ENCODE data around the gene RIMS1. TPM values are rescaled to one million over a fixed set of nuclear protein-coding genes. Genes with fewer than 3 reads are reported as not detected.

Gene RIMS1
- total and polyA plus RNA-seq, 12 donors = 0.06 to 9.2 (median 1.5) TPM; not detected in 2

GRCh38 chr6:72287801-72288200 lies 401.5 kb downstream of the RIMS1 start:
- intact Hi-C loops (cut with DNase I) = no loop called here
- DNase-seq = no peak
- H3K27me3 ChIP-seq = no peaks in the 10 kb centered on the region

DNA sequence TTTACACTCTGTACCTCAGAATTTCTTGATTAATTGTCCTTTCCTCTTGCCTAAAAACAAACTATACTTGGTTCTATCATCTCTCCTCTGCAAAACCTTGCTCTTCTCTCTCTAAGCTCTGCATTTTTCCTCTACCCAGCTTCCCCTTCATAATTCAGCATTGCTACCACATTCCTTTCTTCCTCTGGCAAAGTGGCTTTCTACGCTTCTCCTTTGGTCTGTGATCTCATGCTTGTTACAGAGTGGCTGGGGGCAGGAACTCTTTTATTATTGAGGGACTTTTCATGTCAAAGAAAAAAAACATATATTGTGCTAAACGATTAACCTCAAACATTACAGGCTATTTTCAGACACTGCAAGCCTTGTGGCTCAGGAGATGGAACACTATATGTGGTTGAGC lies 402.2 kb downstream of the RIMS1 start:
- Histone ChIP-seq H3K27ac (no peak overlapping the region), H3K36me3 (replicated peaks in 1 of 2) (no peaks in the 10 kb centered on the region), H3K9me3 (replicated peaks in 1 of 3) (no peaks in the 10 kb centered on the region), H3K4me1 (replicated peaks in 1 of 2) (no peaks in the 10 kb centered on the region), H3K27me3 (no peaks in the 10 kb centered on the region), H3K4me3 (no peak overlapping the region)
- intact Hi-C loops (cut with DNase I) = no loop called here
- no peak for DNase-seq
- WGBS, 4 donors = 50 to 57% (median 56%) methylated on average over 2 of the region's 2 CpGs
- TF ChIP-seq, protein P1, sequence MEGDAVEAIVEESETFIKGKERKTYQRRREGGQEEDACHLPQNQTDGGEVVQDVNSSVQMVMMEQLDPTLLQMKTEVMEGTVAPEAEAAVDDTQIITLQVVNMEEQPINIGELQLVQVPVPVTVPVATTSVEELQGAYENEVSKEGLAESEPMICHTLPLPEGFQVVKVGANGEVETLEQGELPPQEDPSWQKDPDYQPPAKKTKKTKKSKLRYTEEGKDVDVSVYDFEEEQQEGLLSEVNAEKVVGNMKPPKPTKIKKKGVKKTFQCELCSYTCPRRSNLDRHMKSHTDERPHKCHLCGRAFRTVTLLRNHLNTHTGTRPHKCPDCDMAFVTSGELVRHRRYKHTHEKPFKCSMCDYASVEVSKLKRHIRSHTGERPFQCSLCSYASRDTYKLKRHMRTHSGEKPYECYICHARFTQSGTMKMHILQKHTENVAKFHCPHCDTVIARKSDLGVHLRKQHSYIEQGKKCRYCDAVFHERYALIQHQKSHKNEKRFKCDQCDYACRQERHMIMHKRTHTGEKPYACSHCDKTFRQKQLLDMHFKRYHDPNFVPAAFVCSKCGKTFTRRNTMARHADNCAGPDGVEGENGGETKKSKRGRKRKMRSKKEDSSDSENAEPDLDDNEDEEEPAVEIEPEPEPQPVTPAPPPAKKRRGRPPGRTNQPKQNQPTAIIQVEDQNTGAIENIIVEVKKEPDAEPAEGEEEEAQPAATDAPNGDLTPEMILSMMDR (IDR thresholded peaks at IDR 0.05) = no peak
- no peak for TF ChIP-seq POLR2A (IDR thresholded peaks at IDR 0.05)

More at GRCh38 chr6:72287801-72288200, 401.5 kb downstream of the RIMS1 start:
- Histone ChIP-seq H3K9me3 (replicated peaks in 1 of 3) (no peaks in the 10 kb centered on the region), H3K36me3 (replicated peaks in 1 of 2) (no peaks in the 10 kb centered on the region), H3K27ac (no peak overlapping the region), H3K4me3 (no peak overlapping the region), H3K4me1 (replicated peaks in 1 of 2) (no peaks in the 10 kb centered on the region)
- TF ChIP-seq, protein P1 (IDR thresholded peaks at IDR 0.05) = no peak
- TF ChIP-seq POLR2A (IDR thresholded peaks at IDR 0.05) = no peak
- 76 to 95% (median 90%) methylated on average over 5 of the region's 5 CpGs for WGBS, 4 donors

GRCh38 chr6:72290620-72291019 lies 404.3 kb downstream of the RIMS1 start:
- DNase-seq = no peak
- 69 to 86% (median 79%) methylated on average over 8 of the region's 8 CpGs for WGBS, 4 donors
- Histone ChIP-seq H3K4me1 (replicated peaks in 1 of 2) (no peaks in the 10 kb centered on the region), H3K36me3 (replicated peaks in 1 of 2) (no peaks in the 10 kb centered on the region), H3K27ac (no peak overlapping the region), H3K27me3 (no peaks in the 10 kb centered on the region), H3K4me3 (no peak overlapping the region), H3K9me3 (replicated peaks in 1 of 3) (no peaks in the 10 kb centered on the region)
- intact Hi-C loops (cut with DNase I) = no loop called here
- no peak for TF ChIP-seq POLR2A (IDR thresholded peaks at IDR 0.05)

- Histone ChIP-seq H3K27me3 (no peaks in the 10 kb centered on the region), H3K4me3 (no peak overlapping the region), H3K27ac (no peak overlapping the region), H3K4me1 (replicated peaks in 1 of 2) (no peaks in the 10 kb centered on the region), H3K36me3 (replicated peaks in 1 of 2) (no peaks in the 10 kb centered on the region), H3K9me3 (replicated peaks in 1 of 3) (no peaks in the 10 kb centered on the region)
- no peak for DNase-seq
- no peak for TF ChIP-seq POLR2A (IDR thresholded peaks at IDR 0.05)
- TF ChIP-seq, protein P1 (IDR thresholded peaks at IDR 0.05) = no peak
- intact Hi-C loops (cut with DNase I) = no loop called here
Observed at GRCh38 chr6:72296375-72296774, 410.0 kb downstream of the RIMS1 start.

GRCh38 chr6:72305971-72306370 lies 419.6 kb downstream of the RIMS1 start:
- Histone ChIP-seq H3K4me1 (replicated peaks in 1 of 2) (no peaks in the 10 kb centered on the region), H3K36me3 (replicated peaks in 1 of 2) (no peaks in the 10 kb centered on the region), H3K27ac (no peak overlapping the region), H3K9me3 (replicated peaks in 1 of 3) (no peaks in the 10 kb centered on the region), H3K4me3 (no peak overlapping the region), H3K27me3 (no peaks in the 10 kb centered on the region)
- TF ChIP-seq POLR2A (IDR thresholded peaks at IDR 0.05) = no peak
- TF ChIP-seq, protein P1 (IDR thresholded peaks at IDR 0.05) = no peak
- 62 to 77% (median 71%) methylated on average over 2 of the region's 2 CpGs for WGBS, 4 donors
- intact Hi-C loops (cut with DNase I) = no loop called here
- DNase-seq = no peak

Data from adrenal gland (tissue), 12 donors.